Esophagus mucosa (tissue), 1 donor: Measurements from ENCODE around the gene GEMIN7. TPM values are rescaled to one million over a fixed set of nuclear protein-coding genes. Genes with fewer than 3 reads are reported as not detected.

ENCODE experiments used
- ATAC-seq: fragments of 200-7000 bp; cut with Tn5 transposase; one replicate; pipeline ENCODE4 v1.9.1; 2020
- total RNA-seq: library from RNA; stranded (reverse); gene quantifications from one replicate; pipeline ENCODE4 v1.2.4, GENCODE V29; 2023
- donor health status: DM: yes; HTN: yes; CAD: no.

The GEMIN7 gene
- total RNA-seq, 1 donor from 2014 or later = 18.7 TPM

DNA sequence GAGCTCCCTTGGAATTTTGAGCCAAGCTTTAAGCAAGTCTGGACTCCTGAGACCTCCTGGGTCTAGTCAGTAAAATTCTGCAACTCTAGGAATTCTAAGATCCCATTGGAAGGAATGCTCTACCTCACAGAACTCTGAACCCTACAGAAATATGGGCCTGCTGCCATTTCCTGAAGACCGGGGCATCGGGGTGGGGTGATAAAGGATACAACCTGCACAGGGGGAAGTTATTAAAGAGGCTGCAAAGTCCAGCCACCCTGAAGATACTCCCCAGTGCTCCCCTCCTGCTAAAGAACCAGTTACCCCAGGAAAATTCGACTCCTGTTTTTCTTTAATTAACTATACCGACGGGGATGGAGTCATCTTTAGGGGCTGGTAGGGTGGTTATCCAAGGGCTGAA is 11.5 kb downstream of the GEMIN7 start:
- ATAC-seq = no peak

DNA sequence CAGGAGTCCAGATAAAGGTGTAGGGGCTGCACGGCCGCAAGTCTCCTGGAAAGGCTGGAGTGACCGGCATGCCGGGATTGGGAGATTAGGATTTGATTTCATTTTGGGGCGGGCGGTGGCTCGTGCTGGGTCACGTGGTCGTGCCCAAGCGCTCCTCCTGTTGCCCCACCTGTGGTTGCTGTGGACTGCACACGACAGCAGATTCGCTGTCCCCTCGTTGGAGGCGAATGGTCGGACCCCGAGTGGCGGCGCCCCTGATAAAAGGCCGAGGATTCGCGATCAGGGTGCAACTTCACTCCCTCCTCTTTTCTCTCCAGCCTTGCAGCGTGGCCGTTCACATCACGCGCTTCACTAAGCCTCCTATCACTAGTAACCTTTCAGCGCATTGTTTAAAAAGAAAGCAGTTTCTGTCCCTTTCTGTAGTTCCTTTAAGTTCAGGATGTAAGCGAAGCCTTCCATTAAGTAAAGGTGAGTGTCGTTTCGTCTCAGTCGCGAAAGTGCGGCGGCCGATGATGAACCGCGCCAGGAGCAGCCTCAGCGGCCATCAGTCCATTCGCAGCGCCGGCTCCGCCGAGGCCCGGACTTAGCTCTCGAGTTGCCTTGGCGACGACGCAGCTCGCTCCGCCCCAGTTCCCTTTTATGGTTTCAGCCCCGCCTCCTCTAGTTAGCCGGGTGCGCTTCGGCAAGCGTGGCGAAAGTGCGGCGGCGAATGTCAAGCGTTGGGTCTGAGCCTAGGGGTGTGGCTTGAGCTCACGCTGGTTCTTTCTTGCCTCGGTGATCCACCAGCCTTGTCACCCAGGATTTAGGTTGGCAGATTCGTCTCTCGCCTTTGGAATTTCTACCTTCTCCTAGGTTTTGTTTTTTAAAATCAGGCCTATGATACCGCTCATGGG is 12.2 kb downstream of the GEMIN7 start:
- ATAC-seq = peak; percentile 91

DNA sequence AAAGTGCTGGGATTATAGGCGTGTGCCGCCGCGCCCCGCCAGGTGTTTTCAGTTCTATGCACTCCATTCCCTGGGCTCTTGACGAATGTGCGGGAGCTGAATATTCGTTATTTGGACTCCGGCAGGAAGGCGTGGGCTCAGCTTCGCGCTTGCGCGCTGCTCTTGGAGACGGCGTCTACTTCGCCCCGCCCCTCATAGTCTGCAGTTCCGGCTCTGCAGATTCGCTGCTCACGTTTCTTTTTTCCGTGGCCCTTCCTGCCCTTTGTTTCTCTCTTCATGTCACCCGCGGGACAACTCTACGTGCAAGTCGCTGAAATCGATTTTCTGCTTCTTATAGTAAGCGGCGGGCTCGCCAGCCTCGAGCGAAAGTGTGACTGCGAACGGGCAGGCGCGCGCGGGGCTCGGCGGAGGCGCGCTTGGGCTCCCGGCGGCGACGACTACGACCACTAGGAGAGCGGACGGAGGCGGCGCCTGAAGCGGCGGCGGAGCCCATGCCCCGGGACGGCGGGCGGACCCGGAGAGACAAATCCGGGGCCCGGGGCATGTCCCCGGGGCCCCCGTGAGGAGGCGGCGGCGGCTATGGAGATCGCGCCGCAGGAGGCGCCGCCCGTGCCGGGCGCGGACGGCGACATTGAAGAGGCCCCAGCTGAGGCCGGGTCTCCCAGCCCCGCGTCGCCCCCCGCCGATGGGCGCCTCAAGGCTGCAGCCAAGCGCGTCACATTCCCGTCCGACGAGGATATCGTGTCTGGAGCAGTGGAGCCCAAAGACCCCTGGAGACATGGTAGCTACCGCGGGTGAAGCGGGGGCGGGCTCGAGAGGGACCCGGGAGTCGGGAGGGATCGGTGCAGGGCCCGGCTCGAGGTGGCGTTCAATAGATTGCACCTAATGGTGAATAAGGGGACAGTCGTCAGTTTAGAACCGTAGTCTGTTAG is 14.0 kb downstream of the GEMIN7 start, which contains the start of gene PPP1R37:
TSS of gene PPP1R37 (plus strand) at position 433 of the 932 bp plus-strand sequence. CDS start at position 580, 147 bp downstream.
- peak; percentile 84 for ATAC-seq

DNA sequence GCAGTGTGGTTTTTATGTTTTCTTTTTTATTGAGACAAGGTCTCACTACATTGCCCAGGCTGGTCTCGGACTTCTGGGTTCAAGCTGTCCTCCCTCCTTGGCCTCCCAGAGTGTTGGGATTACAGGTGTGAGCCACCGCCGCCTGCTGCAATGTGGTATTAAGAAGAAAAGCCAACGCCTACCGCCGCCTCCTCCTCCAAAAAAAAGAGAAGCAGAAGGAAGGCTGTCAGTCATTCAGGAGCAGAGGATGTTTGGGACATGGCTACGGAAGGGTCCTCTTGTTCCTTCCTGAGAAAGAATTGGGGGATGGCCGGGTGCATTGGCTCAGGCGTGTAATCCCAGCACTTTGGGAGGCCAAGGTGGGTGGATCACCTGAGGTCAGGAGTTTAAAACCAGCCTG is 15.1 kb downstream of the GEMIN7 start:
- no peak for ATAC-seq

DNA sequence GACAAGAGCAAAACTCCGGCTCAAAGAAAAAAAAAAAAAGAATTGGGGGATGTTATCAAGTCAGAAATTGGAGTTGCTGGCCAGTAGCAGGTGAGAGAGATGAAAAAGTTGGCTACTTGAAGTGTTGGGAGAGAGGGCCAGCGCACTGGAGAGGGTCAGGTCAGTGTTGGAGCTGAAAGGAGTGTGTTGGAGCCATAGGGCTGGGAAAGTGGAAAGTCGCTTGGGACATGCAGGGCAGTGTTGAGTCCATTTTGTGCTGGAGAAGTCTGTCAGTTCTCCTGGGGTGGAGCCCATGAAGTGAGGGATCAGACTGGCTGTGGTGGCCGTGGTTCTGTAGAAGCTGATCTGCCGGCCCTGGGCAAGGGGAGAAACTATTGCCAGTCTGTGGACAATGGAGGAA is 15.6 kb downstream of the GEMIN7 start:
- no peak for ATAC-seq

DNA sequence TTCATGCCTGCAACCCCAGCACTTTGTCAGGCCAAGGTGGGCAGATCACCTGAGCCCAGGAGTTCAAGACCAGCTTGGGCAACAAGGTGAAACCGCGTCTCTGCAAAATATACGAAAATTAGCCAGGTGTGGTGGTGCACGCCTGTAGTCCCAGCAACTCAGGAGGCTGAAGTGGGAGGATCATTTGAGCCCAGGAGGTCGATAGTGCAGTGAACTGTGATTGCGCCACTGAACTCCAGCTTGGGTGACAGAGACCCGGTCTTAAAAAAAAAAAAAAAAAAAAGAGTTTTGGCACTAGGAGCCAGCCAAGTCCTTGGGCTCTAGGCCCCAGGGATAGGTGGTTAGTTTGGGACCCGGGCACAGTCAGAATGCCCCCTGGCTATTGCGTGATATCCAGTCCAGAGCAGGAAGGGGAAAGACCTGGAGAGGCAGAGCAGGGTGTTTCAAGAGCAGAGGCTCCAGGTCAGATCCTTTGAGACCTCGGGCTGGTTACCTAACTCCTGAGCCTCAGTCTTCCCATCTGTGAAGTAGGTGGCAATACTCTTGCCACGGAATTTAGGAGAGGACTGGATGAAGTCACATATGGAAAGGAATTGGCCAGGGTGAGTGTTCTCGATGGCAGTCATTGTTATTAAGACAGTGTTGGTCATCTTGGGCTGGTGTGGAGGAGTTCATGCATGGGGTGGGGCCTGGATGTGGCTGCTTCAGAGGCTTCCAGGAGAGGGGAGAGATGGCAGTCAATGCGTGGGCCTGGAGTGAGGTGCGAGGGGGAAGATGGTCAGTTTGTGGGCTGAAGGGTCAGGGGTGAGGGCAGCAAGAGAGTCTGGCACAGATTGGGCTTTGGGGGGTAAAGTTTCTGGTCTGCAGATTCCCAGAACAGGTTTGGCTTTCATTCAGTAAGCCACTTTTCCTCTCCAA is 16.7 kb downstream of the GEMIN7 start:
- no peak for ATAC-seq

DNA sequence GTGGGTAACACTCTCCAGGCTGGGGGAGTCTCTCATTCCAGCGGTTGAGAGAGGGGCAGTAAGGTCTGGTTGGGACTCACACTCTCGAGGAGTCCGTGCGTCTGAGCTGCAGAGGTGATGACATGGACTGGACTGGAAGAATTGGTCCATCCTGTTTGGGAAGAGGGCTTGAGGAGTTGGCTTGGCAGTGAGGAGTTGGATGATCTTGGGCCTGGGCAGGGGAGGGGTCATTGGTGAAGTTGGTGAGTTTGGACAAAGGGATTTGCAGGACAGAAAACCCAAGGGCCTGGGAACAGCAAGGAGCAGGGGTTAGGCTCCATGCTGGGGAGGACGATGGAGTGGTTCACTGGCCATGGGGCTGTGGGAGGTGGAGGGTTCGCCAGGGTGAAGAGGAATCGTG is 17.6 kb downstream of the GEMIN7 start:
- ATAC-seq = no peak

DNA sequence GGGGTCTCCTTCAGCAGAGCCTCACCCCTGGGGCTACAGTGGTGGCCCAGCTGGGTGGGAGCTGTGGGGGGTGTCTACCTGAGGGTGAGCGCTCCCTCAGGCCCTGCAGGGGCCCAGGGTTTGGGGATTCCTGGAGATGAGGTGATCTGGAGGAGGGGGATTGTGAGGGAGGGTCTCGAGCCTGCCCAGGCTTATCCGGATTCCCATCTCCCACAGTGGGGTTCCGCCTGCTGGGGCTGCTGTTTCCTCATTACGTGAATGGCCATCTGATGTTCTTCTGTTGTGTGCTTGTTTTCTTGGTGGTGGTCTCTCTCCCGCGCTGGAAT is 18.4 kb downstream of the GEMIN7 start:
- no peak for ATAC-seq

DNA sequence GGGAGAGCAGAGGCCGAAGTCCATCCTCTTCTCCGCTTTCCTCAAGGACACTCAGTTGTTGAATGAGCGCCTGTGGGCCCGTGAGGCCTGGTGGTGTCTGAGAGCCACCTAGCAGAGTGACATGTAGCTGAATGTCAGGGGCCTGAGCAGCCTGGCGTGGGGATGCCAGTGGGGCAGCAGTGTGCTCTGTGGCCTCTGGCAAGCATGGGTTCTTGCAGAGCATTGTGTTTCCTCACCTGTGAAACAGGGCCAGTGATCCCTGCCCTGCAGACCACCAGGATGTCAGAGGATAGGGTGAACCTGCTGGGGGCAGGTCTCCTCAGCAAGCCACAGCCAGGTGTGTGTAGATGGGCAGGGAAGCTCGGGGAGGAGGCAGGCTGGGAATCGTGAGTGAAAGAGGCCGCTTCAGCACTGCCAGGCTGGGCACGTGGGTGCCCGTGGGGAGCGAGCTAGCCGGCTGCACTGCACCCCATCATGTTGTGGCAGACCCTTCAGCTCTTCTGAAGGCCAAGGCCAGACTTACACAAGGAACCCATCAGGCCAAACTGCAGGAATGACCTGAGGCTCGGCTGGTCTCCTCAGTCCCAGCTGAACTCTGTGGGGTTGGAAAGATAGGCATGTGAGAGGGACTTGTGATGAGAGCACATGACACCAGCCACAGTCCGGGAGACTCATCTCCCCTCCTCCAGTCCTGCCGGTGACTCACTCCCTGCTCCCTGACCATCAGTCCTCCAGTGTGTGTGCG is 18.9 kb downstream of the GEMIN7 start:
- peak; percentile 22 for ATAC-seq

DNA sequence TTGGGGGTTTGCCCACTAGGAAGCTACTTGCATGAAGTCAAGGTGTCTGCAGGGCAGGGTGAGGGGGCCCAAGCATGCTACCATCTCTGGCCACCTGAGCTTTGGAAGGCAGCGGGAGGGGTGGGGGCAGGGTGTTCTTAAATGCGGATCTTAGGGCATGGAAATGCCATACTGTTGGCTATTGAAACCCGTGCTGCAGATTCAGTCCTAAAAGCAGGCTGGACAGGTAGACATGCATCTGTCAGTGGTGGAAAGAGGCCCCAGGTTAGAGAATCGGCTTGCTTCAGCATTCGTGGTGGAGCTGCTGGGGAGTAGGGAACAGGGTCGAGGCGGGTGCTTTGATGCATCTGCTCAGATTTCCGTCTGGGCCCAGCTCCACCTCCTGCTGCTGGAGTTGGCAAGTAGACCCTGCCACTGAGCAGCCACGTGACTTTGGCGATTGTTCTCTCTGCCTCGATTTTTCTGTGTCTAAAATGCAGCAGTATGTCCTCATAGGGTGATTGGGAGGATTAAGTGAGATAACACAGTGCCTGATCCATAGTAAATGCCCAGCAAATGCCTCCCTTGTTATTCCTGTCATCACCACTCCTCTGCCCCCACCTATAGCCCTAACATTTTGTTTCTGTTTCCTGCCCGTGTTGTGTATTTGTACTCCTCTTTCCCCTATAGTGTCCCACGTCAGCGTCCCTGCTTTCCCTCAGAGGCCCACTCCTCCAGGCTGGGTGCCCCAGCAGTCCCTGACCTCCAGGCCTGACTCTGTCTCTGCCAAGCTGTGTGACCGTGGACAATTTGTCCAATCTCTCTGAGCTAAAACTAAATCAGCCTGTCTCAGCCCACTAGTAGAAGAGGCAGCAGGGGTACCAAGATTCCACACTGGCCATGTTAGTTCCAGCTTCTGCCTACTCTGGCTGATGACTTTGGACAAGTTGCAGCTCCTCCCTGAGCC is 19.7 kb downstream of the GEMIN7 start:
- no peak for ATAC-seq

DNA sequence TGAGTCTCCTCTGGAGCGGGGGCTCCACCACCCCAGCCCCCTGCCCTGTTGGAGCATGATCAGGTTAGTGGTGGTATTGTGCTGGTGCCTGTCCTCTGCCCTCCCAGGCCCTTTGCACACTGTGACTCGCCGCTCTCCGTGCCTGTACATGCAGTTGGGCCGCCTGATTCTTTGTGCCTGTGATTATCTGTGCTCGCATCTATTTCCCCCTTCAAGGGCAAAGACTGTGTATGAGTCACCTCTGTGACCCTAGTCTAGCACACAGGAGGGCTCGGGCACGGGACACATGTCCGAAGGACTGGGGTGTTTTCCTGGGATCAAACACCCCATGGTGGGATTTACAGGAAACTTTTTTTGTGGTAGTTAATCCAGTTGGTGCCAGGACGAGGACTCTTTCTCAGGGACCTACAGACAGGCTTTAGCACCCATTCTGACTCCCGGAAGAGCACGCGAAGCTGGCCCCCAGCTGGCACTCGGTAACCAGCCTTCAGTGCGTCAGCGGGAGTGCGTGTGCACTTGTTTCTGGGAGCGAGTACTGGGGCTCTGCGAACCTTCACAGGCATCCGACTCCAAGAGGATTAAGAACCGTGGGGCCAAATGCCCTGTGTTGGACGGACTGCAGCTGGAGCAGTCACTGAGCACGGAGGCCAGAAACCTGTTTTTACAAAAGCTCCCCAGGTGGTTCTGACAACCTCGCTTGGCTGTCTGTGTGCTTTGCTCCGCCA is 20.6 kb downstream of the GEMIN7 start:
- ATAC-seq = peak; percentile 71

DNA sequence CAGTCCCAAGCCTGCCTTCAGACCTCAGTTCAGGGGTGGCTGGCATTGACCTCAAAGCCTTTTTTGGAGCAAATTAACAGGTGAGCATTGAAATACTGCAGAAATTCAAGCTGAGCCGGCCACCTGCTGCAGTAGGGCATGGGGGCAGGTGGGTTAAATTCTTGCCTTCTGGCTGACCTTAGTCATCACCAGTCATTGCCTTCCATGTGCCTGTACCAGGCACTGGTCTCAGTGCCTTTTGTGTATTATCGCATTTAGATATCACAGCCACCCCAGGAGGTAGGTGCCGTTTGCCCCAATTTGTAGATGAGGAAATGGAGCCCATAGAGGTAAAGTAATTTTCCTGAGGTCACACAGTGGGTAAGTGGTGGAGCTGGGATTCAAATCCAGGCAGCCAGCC is 21.1 kb downstream of the GEMIN7 start:
- ATAC-seq = no peak

DNA sequence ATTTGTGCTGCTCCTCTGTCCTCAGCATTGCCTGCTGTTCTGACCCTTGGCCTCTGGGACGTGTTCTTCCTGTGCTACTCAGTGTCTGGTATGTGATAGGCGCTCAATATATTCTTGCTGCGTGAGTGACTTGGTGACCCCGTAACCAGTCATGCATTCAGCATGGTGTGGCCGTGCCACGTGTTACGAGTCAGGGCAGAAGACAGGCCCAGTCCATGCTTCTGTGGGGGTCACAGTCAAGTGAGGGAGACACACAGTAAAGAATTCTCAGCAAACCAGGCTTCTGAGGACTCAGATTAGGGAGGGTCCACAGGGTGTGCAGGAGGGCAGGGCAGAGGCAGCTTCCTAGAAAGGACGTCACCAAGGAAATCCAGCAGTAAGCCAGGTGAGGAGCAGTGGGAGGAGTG is 21.8 kb downstream of the GEMIN7 start:
- peak; percentile 38 for ATAC-seq

DNA sequence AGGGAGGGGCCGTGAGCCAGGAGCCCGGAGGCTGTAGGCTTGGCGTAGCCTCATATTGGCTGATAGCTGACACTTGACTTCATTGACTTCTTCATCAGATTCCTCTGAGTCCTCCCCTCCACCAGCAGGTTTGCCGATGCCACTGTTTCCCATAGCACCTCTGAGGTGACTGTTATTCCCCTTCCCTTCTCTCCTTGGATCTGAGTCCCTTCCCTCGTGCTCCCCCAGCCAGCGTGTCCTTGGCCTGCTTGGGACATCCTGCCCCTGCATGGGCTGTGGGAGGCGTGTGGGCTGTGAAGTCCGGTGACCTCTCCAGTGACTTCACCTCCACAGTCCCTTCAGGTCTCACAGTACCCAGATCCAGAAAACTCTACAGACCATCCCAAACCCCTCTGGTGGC is 22.7 kb downstream of the GEMIN7 start:
- no peak for ATAC-seq

DNA sequence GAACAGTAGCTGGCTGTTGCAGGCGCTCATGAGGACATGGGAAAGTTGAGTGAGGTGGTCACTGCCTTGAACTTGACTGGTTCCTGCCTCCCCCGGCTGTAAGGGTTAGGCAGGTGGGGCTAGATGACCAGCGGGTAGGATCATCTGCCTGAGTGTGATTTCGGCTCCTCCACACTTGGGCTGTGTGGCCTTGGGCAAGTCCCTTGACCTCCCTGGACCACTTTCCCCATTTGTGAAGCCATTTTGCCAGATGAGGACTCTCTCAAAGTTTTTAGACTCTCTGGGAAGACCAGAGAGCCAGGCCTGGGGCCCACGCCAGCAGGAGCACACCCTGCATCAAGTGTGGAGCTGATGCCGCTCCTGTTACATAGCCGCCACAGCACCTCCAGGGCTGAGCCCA is 23.4 kb downstream of the GEMIN7 start:
- no peak for ATAC-seq

DNA sequence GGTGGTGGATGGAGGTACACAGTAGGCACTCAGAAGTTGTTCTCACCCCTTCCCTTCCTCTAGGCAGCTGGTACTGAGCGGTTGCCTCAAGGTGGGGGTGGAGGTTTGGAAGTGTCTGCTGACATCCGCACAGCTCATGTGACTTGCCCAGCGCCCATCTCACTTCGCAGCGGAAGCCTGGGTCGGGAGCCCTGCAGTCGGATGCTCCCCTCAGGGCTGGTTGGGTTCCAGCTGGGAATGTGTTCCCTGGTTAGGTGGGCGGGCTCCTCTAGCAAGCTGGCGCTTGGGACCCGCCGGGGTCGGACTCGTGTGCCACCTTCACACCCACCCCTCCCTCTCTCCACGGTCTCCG is 24.1 kb downstream of the GEMIN7 start:
- no peak for ATAC-seq

DNA sequence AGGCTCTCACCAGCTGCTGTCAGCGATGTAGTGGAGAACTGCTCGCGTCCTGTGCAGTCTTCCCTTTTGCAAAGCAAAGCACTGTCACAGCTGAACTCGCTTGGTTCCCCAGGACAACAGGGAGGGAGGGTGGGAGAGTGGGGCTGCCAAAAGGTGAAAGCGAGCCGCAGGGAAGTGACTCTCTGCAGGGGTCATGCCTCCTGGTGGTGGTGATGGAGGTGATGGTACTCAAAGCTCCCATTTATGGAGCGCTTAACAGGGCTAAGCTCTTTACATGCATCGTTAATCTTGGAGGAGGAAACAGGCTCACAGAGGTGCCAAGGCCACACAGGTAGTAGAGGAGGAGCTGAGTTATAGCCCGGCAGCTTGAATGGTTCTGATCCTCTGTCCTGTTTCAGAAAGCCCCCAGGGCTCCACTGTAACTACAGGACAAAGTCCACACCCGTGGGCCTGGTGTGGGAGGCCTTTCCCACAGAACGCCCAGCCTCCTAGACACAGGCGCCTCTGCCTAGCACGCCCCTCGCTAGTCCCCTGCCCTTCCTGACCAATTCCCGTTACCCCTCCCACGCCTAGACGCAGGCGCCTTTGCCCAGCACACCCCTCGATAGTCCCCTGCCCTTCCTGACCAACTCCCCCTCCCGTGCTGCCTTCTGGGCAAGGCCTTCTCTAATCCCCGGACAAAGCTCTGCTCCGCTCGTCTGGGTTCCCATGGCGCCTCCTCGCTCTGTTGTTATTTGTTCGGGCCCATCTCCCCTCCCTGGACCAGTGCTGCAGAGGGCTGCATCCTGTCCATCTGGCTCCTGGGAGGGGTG is 24.7 kb downstream of the GEMIN7 start:
- peak; percentile 3 for ATAC-seq

DNA sequence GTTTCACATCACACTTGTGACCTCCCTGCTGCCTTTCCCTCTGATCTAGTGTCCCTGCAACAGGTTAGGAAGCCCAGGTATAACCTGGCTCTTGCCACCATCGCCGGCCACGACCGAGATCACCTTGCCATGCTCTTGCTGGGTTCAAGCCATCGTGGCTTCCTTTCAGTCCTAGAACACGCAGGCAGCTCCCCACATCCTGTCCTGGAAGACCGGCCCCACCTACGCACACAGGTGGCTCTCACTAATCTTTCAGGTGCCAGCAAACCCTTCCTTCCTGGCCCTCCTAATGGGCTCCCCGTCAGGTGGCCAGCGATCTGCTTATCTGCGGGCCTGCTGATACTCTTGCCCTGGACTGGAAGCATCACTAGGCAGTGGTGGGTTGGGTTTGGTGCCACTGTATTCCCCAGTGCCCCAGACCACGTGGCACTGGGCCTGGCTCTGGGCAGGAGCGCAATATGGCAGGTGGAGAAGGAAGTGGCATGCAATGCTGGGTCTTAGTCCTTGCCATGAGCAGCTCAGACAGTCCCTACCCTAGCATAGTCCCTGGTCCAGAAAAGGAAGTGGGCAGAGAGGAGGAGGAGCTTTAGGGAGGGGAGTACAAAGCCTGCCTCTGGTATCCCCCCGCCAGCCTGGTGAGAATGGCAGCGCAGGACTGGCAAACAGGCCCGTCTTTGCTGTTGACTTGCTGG is 25.7 kb downstream of the GEMIN7 start:
- ATAC-seq = no peak
